Left ventricle myocardium superior (tissue), 1 donor: ENCODE results near the gene DNAH8. TPM values are rescaled to one million over a fixed set of nuclear protein-coding genes. Genes with fewer than 3 reads are reported as not detected.

Source experiments
- ATAC-seq: fragments of 200-7000 bp; cut with Tn5 transposase; one replicate; pipeline ENCODE4 v1.9.1; 2020; ENCODE audit warnings: mild to moderate bottlenecking, moderate library complexity
- DNase-seq: peaks from one replicate; pipeline ENCODE4 v3.0.0-alpha.2; 2020
- intact Hi-C: fragments of 100-400 bp; cut with micrococcal nuclease; formaldehyde crosslinking; loops from one replicate; pipeline ENCODE4 v1.11.0; 2022
- total RNA-seq: library from RNA; stranded (reverse); fragmentation: NEBNext Ultra II Directional; extraction: Animal tissue kit (Norgen Biotek cat#: 25700); gene quantifications from one replicate; pipeline ENCODE4 v1.2.1, GENCODE V29; 2021
- donor health status: DM: no; HTN: yes; CAD: no; lungs with severe emphysema.

Gene DNAH8
- total RNA-seq, 1 donor from 2014 or later: not detected

- DNase-seq (no peak), ATAC-seq (no peak)
- intact Hi-C loops: no loop called here
Measured at GRCh38 chr6:38815250-38815649, 100.1 kb downstream of the DNAH8 start.

GRCh38 chr6:38818691-38819090, 103.6 kb downstream of the DNAH8 start:
- ATAC-seq (no peak), DNase-seq (no peak)
- intact Hi-C loops: no loop called here

GRCh38 chr6:38822963-38823362, 107.9 kb downstream of the DNAH8 start:
- no peak for ATAC-seq
- intact Hi-C loops: no loop called here
- no peak for DNase-seq

- ATAC-seq: no peak
- intact Hi-C loops: no loop called here
- no peak for DNase-seq
Measured at GRCh38 chr6:38824243-38824894, 109.3 kb downstream of the DNAH8 start.

- intact Hi-C loops: no loop called here
- DNase-seq (no peak), ATAC-seq (no peak)
Measured at GRCh38 chr6:38827024-38827423, 111.9 kb downstream of the DNAH8 start.

- no peak for DNase-seq
- intact Hi-C loops: no loop called here
- no peak for ATAC-seq
Measured at GRCh38 chr6:38831865-38832264, 116.8 kb downstream of the DNAH8 start.

GRCh38 chr6:38833320-38833719, 118.2 kb downstream of the DNAH8 start:
- ATAC-seq (no peak), DNase-seq (no peak)
- intact Hi-C loops: no loop called here

- ATAC-seq: no peak
Measured at GRCh38 chr6:38836585-38836984, 121.5 kb downstream of the DNAH8 start.

GRCh38 chr6:38837101-38837500, 122.0 kb downstream of the DNAH8 start:
- intact Hi-C loops: no loop called here
- ATAC-seq: no peak
- no peak for DNase-seq

More at GRCh38 chr6:38836585-38836984, 121.5 kb downstream of the DNAH8 start:
- intact Hi-C loops: no loop called here
- no peak for DNase-seq

GRCh38 chr6:38843798-38844197, 128.7 kb downstream of the DNAH8 start:
- ATAC-seq: no peak
- no peak for DNase-seq
- intact Hi-C loops: no loop called here

- intact Hi-C loops: no loop called here
- DNase-seq (no peak), ATAC-seq (no peak)
Measured at GRCh38 chr6:38845931-38846330, 130.8 kb downstream of the DNAH8 start.

GRCh38 chr6:38846361-38846760, 131.2 kb downstream of the DNAH8 start:
- no peak for DNase-seq
- intact Hi-C loops: no loop called here
- no peak for ATAC-seq

GRCh38 chr6:38846844-38847243, 131.7 kb downstream of the DNAH8 start:
- intact Hi-C loops: no loop called here
- no peak for ATAC-seq
- DNase-seq: no peak

- intact Hi-C loops: no loop called here
- no peak for ATAC-seq
- no peak for DNase-seq
Measured at GRCh38 chr6:38847497-38847896, 132.4 kb downstream of the DNAH8 start.

- intact Hi-C loops: no loop called here
- no peak for DNase-seq
- no peak for ATAC-seq
Measured at GRCh38 chr6:38848760-38849159, 133.6 kb downstream of the DNAH8 start.

- intact Hi-C loops: no loop called here
- ATAC-seq: no peak
- DNase-seq: no peak
Measured at GRCh38 chr6:38852215-38852614, 137.1 kb downstream of the DNAH8 start.

- no peak for DNase-seq
- ATAC-seq: no peak
- intact Hi-C loops: no loop called here
Measured at GRCh38 chr6:38853236-38853635, 138.1 kb downstream of the DNAH8 start.

GRCh38 chr6:38856492-38856891, 141.4 kb downstream of the DNAH8 start:
- intact Hi-C loops: no loop called here
- no peak for DNase-seq
- ATAC-seq: no peak

- DNase-seq: no peak
Measured at GRCh38 chr6:38857815-38858214, 142.7 kb downstream of the DNAH8 start.

GRCh38 chr6:38860041-38860440, 144.9 kb downstream of the DNAH8 start:
- intact Hi-C loops: no loop called here
- no peak for DNase-seq
- ATAC-seq: no peak

More at GRCh38 chr6:38857815-38858214, 142.7 kb downstream of the DNAH8 start:
- no peak for ATAC-seq
- intact Hi-C loops: no loop called here

GRCh38 chr6:38861926-38862401, 146.9 kb downstream of the DNAH8 start:
- intact Hi-C loops: no loop called here
- DNase-seq (no peak), ATAC-seq (no peak)
